C1 segment of cervical spinal cord (tissue), 14 donors: ENCODE data around the gene LETMD1.
A peak's percentile ranks its signal among the peaks of the same experiment; 100 is the strongest.
"Not testable (repeated sequence)": the region's sequence is repeated elsewhere in the genome, so short reads cannot be mapped to it uniquely, and the experiment has no call there.

Experiments used
- DNase-seq, 14 donors: peaks; one replicate each; lab custom pipeline; 2025; lab: John Stamatoyannopoulos, UW

LETMD1 gene, protein sequence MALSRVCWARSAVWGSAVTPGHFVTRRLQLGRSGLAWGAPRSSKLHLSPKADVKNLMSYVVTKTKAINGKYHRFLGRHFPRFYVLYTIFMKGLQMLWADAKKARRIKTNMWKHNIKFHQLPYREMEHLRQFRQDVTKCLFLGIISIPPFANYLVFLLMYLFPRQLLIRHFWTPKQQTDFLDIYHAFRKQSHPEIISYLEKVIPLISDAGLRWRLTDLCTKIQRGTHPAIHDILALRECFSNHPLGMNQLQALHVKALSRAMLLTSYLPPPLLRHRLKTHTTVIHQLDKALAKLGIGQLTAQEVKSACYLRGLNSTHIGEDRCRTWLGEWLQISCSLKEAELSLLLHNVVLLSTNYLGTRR

DNA sequence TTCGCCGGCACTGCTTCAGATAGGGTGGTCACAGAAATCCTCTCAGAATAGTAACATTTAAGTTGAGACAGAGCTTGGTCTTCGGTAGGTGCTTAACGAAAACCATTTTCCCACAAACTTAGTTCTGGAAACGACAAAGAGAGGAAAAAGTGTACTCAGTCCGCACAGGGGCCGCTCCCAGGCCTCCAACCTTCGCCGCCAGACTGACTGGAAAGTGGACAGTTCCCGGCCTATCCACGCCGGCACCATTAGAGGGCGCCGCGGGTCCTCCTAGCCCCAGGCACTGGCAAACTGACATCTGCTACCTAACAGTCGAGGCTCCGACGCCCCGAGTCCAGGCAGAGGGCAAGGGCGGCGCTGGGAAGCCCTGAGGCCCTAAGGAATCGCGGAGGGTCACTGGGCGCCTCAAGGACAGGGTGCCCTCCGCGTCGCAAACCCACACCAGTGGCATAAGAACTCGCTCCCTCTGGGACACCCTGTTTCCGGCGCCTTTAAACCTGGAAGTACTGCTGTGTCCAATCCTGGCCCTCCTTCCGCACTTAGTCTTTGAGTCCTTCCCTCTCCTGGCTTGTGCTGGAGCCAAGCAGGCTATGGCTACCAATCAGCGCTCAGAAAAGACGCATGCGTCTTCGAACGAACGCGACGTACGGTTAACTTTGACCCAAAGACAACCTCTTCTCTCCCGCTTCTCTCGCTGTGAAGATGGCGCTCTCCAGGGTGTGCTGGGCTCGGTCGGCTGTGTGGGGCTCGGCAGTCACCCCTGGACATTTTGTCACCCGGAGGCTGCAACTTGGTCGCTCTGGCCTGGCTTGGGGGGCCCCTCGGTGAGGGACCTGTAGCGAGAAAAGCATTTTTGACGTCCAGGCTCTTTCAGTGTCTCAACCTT is at the start of gene LETMD1:
LETMD1 (plus strand) TSS at position 673 of the 886 bp plus-strand sequence; CDS start at position 703, 30 bp downstream.
- DNase-seq, result peak; percentile 78 to 99 (median 98)

GRCh38 chr12:50999093-50999492 is 49.0 kb upstream of the LETMD1 start:
- DNase-seq, result no peak

DNA sequence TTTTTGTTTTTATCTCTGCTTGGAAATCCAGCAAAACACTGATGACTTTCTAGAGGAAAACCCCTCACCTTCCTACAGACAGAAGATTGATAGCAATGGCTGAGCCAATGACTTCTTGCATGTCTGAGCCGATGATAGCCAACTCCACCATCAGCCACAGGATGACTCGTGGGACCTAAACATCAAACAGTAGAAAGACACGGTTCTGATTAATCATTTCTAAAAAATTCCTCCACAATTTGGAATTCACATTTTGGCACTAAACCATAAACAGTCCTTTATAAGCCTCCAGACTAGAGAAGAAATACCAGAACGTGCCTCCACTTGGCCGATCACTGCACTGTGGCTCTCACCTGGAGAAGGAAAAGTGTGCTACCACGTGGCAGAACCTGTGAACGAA is 47.9 kb upstream of the LETMD1 start:
- DNase-seq, result no peak

DNA sequence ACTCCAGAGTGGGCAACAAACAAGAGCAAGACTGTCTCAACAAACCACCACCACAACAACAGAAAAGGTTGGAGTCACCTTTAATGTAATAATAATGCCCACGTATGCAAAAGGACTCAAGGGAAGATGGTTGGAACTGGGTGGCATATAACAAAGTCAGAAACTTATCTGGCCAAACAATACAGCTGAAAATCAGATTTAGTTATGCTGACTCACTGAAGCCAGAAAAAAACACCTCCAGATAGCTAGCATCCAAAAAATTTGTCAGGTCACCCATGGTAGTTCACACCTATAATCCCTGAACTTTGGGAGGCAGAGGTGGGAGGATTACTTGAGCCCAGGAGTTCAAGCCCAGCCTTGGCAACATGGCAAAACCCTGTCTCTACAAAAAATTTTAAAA is 46.3 kb upstream of the LETMD1 start:
- no peak for DNase-seq

- DNase-seq, result no peak
These were observed 43.6 kb upstream of the LETMD1 start for GRCh38 chr12:51004504-51004903.

DNA sequence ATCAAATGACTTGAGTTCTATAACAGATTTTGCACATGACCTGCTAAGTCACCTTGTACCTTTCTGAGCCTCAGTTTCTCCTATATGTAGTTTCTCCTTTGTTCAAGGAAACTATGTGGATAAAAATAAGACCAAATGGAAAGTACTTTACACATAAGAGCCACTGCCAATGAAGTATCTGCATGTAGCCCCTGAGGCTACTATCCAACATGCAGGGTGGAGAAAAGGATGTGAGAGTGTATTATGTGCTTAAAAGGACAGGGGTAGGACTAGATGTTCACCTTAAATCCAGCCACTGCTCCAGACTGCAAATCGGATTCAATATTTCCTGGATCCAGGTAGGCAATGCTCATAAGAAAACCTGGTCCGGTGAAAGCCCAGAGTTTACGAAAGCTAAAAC is 43.1 kb upstream of the LETMD1 start:
- DNase-seq, result no peak

GRCh38 chr12:51005671-51006070 is 42.5 kb upstream of the LETMD1 start:
- DNase-seq, result no peak

DNA sequence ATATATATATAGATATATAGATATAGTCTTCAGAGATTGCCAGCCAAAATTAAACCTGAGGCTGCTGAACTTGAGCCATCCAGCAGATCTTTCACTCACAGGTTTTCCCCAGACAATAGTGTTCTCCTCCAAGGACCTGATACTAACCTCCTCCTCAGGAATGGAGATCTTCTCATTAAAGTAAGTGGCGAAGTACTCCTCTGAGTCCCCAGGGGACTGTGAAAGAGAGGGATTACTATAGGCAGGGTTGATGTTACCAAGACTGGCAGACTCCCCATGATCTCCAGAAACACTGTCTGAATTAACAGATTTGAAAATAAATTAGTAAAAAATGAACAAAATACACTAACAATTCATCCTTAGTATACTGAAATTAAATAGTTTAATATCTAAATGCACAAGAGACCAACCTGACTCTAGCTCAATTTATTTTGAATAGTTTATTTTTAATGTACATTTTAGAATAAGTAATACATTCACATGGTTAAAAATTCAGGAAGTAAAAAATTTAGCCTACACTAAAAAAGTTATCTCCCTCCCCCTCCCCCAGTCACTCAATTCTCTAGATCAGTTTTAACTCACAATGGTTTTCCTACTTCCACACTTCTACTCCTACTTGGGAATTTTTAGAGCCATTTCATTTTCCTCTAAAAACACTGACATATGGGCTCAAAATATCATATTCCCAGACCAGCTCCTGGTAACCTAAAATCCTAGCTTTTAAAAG is 39.6 kb upstream of the LETMD1 start:
- no peak for DNase-seq

- peak in 12 of 14 donors; percentile 25 to 90 (median 75) for DNase-seq
These were observed 39.1 kb upstream of the LETMD1 start for GRCh38 chr12:51009056-51009440.

DNA sequence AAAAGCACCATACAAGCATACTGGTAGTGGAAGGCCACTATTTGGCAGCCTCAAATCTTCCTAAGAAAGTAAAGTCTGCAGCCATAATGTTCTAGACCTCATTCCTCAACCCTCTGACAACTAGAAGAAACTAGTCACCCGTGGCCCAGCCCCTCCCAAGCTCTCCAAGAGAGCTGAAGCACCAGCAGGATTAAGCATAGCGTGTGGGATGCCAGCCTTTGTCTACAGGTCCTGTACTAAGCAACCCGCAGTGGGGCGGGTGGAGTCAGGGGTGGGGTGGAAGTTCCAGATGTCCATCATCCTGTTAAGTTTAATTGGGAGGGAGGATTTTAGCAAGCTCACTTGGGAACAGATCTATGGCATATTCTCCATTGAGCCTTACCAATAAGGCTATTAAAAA is 36.2 kb upstream of the LETMD1 start:
- DNase-seq, result no peak

- no peak for DNase-seq
These were observed 35.4 kb upstream of the LETMD1 start for GRCh38 chr12:51012570-51013236.

DNA sequence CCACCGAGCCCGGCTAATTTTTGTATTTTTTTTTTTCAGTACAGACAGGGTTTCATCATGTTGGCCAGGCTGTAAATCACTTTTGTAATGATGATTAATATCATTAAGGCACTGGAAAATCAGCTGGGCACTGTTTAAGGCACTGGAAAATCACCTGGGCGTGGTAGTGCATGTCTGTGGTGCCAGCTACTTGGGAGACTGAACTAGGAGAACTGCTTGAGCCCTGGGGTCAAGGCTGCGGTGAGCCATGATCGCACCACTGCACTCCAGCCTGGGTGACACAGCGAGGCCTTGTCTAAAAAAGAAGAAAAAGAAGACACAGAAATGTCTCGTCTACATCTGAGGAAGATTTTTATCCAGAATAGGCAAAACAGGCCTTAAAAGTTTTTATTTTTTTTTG is 34.7 kb upstream of the LETMD1 start:
- no peak for DNase-seq

DNA sequence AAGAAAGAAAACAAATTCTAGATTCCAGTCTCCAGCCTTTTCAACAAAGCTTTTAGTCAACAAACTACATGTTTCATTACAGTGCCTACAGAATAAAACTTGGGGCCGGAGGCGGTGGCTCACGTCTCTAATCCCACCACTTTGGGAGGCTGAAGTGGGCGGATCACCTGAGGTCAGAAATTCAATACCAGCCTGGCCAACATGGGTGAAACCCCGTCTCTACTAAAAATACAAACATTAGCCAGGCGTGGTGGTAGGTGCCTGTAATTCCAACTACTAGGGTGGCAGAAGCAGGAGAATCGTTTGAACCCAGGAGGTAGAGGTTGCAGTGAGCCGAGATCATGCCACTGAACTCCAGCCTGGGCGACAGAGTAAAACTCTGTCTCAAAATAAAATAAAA is 33.7 kb upstream of the LETMD1 start:
- DNase-seq, result not testable (repeated sequence)

DNA sequence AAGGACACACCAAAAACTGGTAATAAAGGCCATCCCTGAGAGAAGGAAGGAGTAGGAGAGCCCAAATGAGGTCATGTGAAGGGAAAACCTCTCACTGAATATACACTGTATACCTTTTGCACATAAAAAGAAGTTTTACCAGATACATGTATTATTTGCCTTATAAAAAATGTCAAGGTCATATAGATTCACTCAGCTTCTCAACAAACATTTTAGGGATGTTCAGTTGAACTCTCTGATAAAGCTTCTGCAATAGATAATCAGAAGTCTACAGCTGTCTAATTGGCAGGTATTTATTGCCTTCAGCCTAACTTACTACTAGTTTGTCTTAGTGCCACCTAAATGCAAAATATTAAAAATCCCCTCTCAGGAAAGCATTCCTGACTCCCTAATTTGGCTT is 30.7 kb upstream of the LETMD1 start:
- no peak for DNase-seq

DNA sequence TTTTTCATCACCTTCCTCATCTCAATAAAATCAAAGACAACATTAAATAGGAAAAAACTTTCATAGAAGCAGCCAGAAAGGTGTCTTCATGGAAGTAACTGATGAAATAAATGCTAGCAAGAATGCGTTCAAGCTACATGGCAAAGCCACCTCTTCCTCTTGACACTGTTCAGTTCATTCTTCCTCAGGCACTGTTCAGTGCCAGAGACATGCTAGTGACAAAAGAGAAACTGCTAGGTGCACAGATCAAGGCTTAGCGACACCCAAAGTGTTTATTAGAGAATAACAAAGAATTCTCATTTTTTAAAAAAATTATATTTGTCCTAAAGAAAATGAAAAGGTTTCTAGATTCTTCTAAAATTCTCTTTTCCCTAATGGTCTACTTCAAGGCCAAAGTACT is 29.2 kb upstream of the LETMD1 start:
- DNase-seq, result no peak

DNA sequence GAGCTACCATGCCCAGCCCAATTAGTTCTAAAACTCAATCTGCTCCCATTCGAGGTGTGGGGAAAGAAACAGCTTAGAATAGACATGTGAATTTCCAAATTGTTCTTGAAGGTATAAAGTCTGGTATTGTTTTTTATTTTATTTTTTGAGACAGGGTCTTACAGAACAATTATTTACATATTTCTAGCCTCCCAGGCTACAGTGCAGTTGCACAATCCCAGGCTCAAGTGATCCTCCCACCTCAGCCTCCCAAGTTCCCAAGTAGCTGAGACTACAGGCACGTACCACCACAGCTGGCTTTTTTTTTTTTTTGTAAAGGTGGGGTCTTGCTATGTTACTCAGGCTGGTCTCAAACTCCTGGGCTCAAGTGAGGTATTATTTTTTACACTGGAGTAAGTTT is 28.2 kb upstream of the LETMD1 start:
- no peak for DNase-seq

DNA sequence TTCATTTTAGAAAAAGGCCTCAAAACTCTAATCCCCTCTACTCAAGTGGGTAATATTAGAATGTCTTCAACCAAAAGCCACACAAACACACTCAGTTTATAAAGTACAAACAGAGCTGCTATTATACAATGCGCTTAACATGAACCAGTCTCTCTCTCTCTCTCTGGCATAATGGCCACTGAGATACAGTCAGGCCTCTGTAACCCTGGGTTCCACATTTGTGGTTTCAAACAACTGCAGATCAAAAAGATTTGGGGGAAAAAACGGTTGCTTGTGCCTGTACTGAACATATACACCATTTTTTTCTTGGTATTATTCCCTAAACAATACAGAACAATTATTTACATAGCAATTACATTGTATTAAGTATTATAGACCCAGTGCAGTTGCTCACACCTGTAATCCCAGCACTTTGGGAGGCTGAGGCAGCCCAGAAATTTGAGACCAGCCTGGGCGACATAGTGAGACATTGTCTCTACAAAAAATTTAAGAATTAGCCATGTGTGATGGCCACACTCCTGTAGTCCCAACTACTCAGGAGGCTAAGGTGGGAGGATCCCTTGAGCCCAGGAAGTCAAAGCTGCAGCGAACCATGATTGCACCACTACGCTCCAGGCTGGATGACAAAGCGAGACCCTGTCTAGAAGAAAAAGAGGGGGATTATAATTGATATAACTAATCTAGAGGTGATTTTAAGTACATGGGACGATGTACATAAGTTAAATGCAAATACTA is 27.5 kb upstream of the LETMD1 start:
- peak in 3 of 14 donors; percentile 13 to 30 (median 23) for DNase-seq

DNA sequence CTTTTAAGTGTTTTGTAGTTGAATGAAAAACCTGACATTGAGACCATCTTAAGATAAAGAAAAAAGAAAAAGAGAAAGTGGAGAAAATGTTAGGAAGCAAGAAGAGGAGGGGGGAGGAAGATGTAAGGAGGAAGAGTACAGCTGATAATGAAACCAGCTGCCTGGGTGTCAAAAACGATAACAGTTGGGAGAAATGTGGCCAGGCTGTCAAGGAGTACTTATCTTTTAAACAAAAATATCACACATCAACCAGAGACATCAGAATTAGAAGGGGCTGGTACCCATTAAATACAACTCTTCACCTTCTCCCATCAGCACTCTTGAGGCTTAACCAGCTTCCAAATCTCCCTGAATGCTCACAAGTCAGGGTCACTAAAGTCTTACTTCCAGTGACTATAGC is 26.4 kb upstream of the LETMD1 start:
- DNase-seq, result no peak

DNA sequence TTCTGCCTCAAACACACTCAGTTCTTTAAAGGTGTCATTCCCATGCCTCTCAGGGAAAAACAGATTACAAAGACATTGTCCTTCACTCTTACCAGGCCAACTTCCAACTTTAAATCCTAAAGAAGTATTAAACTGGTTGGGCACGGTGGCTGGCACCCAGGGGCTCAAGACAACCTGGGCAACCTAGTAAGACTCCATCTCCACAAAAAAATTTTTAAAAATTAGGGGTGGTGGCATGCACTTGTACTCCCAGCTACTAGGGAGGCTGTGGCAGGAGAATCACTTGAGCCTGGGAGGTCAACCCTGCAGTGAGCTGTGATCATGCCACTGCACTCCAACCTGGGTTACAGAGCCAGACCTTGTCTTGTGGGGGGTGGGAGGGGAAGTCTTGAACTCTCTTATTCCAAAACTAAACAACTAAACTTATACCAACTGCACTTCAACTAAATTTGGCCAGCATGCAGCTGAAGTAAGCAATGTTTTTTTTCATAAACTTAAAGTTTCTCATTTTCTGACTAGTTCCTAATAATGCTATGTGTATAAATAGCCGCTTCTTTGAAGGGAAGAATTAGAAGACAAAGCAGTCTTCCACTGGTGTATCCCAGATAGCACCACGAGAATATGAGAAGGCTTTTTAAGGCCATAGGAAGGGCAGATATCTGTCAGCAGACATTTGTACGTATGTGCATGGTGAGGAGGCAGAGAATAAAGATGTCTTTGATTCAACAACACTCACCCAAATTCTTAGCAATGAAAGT is 24.3 kb upstream of the LETMD1 start:
- DNase-seq, result no peak

GRCh38 chr12:51025338-51025835 is 22.7 kb upstream of the LETMD1 start:
- DNase-seq, result peak in 2 of 14 donors; percentile 43 to 59
